HepG2 (cell line): ENCODE results near the gene ACYP2. TPM values are rescaled to one million over a fixed set of nuclear protein-coding genes. Genes with fewer than 3 reads are reported as not detected.

Source experiments
- ATAC-seq: fragments of 200-7000 bp; cut with Tn5 transposase; 3 replicates; pipeline ENCODE4 v1.9.1; 2020; ENCODE audit warnings: mild to moderate bottlenecking, moderate library complexity
- BruUV-seq: library from RNA; stranded (reverse); fragments of 400-500 nt; replicated peaks from 2 replicates; lab custom pipeline; 2021; lab: Mats Ljungman, UMichigan
- CTCF ChIA-PET: fragments of 300-600 bp; formaldehyde crosslinking; extraction: SDS; loops from one replicate; lab custom pipeline; 2021; ENCODE audit warnings: low total read pairs, inconsistent platforms, low intra/inter-chr PET ratio; lab: Yijun Ruan, JAX
- POLR2A ChIA-PET: fragments of 350-600 bp; sonication (Branson Sonifier 250); formaldehyde crosslinking; loops from one replicate; lab custom pipeline; 2020; ENCODE audit warnings: antibody characterized with exemption, inconsistent platforms; lab: Yijun Ruan, JAX
- DNase-seq: peaks from one replicate; pipeline ENCODE4 v3.0.0-alpha.2; 2015; ENCODE audit warnings: low spot score
- FAIRE-seq: peaks from 3 replicates; lab custom pipeline; 2011; peaks lifted over from hg19 to GRCh38; lab: Jason Lieb, UNC
- H2AFZ ChIP-seq: one replicate; pipeline ENCODE4 v1.6.1; 2011; ENCODE audit warnings: low read length, inconsistent platforms
- H3K27ac ChIP-seq: fragments of 300-600 bp; 3 replicates; pipeline ENCODE4 v1.8.0; 2011; ENCODE audit warnings: mixed run types, mild to moderate bottlenecking, mixed read lengths, low read length, inconsistent platforms; ENCODE audit not compliant: insufficient read depth; ENCODE audit errors: extremely low read length
- H3K27me3 ChIP-seq, 2 experiments: fragments of 200-600 bp in 1 of 2; 2 replicates in 1 of 2; 3 replicates in 1 of 2; pipeline versions ENCODE4 v1.6.0 to v1.8.0; 2011; ENCODE audit warnings: low read length in 2 of 2, mild to moderate bottlenecking in 2 of 2, moderate library complexity in 2 of 2, inconsistent platforms in 1 of 2; ENCODE audit not compliant: insufficient read depth in 2 of 2, control insufficient read depth in 1 of 2
- H3K36me3 ChIP-seq, 2 experiments: fragments of 200-600 bp in 1 of 2; replicated peaks in 1 of 2; 2 replicates in 1 of 2; 3 replicates in 1 of 2; pipeline versions ENCODE4 v1.5.1 to v1.8.0; 2011; ENCODE audit warnings: low read length in 2 of 2, inconsistent platforms in 1 of 2; ENCODE audit not compliant: insufficient read depth in 2 of 2, control insufficient read depth in 1 of 2
- H3K4me1 ChIP-seq: 2 replicates; pipeline ENCODE4 v1.5.1; 2012; ENCODE audit warnings: low read length, inconsistent platforms; ENCODE audit not compliant: insufficient read depth
- H3K4me2 ChIP-seq: 2 replicates; pipeline ENCODE4 v1.6.0; 2011; ENCODE audit warnings: low read depth, low read length, inconsistent platforms
- H3K4me3 ChIP-seq, 3 experiments: fragments of 200-600 bp in 1 of 3; sonication (generic), shearing (Covaris generic) in 1 of 3; replicated peaks in 1 of 3; 2 replicates each; pipeline ENCODE4 v1.5.1; 2011 to 2016; ENCODE audit warnings: low read length in 3 of 3, inconsistent platforms in 2 of 3, low read depth in 2 of 3, mild to moderate bottlenecking in 2 of 3, control low read depth in 1 of 3, mixed read lengths in 1 of 3; ENCODE audit not compliant: insufficient read depth in 1 of 3
- H3K79me2 ChIP-seq: one replicate; pipeline ENCODE4 v1.6.1; 2011; ENCODE audit warnings: low read length, inconsistent platforms; ENCODE audit not compliant: insufficient read depth
- H3K9ac ChIP-seq: 2 replicates; pipeline ENCODE4 v1.6.0; 2011; ENCODE audit warnings: mild to moderate bottlenecking, low read depth, low read length, inconsistent platforms; ENCODE audit not compliant: insufficient read depth
- H3K9me3 ChIP-seq: 2 replicates; pipeline ENCODE4 v1.5.1; 2012; ENCODE audit warnings: mild to moderate bottlenecking, low read length
- H4K20me1 ChIP-seq: 2 replicates; pipeline ENCODE4 v1.6.0; 2011; ENCODE audit warnings: inconsistent platforms, mild to moderate bottlenecking, low read length, moderate library complexity; ENCODE audit not compliant: insufficient read depth
- ATRX ChIP-seq: sonication (generic); formaldehyde crosslinking; IDR thresholded peaks from 2 replicates; pipeline ENCODE4 v1.4.0; 2020; ENCODE audit warnings: missing genetic modification reagents, borderline replicate concordance
- HCFC1 ChIP-seq: fragments of 150-350 bp; IDR thresholded peaks from 2 replicates; pipeline ENCODE4 v1.6.1; 2014; ENCODE audit warnings: low read depth, low read length
- MBD4 ChIP-seq: IDR thresholded peaks from 2 replicates; pipeline ENCODE4 v1.6.1; 2012; ENCODE audit warnings: low read length, inconsistent platforms, borderline replicate concordance
- MIXL1 ChIP-seq: IDR thresholded peaks from 2 replicates; pipeline ENCODE4 v1.6.1; 2016
- SMARCE1 ChIP-seq: fragments of 450-650 bp; IDR thresholded peaks from 2 replicates; pipeline ENCODE4 v1.6.1; 2017; ENCODE audit warnings: borderline replicate concordance
- SNAPC4 ChIP-seq: sonication (generic); formaldehyde crosslinking; IDR thresholded peaks from 2 replicates; pipeline ENCODE4 v1.4.0; 2020; ENCODE audit warnings: mild to moderate bottlenecking, missing genetic modification reagents
- USF2 ChIP-seq, 2 experiments: sonication (generic) in 1 of 2; formaldehyde crosslinking in 1 of 2; IDR thresholded peaks; 2 replicates each; pipeline versions ENCODE4 v1.5.1 to v1.6.1; 2011 to 2020; ENCODE audit warnings: borderline replicate concordance in 1 of 2, low read depth in 1 of 2, low read length in 1 of 2, mild to moderate bottlenecking in 1 of 2, missing genetic modification reagents in 1 of 2, moderate library complexity in 1 of 2
- ZNF101 ChIP-seq: sonication (generic); formaldehyde crosslinking; IDR thresholded peaks from 2 replicates; pipeline ENCODE4 v1.4.0; 2020; ENCODE audit warnings: mild to moderate bottlenecking, low read depth, missing genetic modification reagents, borderline replicate concordance
- ZNF260 ChIP-seq: sonication (generic); formaldehyde crosslinking; IDR thresholded peaks from 2 replicates; pipeline ENCODE4 v1.4.0; 2020; ENCODE audit warnings: missing genetic modification reagents, low read depth, mild to moderate bottlenecking, borderline replicate concordance
- ZNF430 ChIP-seq: sonication (generic); formaldehyde crosslinking; IDR thresholded peaks from 2 replicates; pipeline ENCODE4 v1.9.0; 2021; ENCODE audit warnings: mild to moderate bottlenecking, missing genetic modification reagents
- ZNF788 ChIP-seq: sonication (generic); formaldehyde crosslinking; IDR thresholded peaks from 2 replicates; pipeline ENCODE4 v1.5.0; 2020; ENCODE audit warnings: mild to moderate bottlenecking, missing genetic modification reagents, borderline replicate concordance
- WGBS: methylation state at CpG from one replicate; pipeline ENCODE4 v1.1.6; 2017; ENCODE audit warnings: low lambda C conversion rate; 5-methylcytosine and 5-hydroxymethylcytosine counted together
- in situ Hi-C: cut with HindIII; loops from 2 replicates; pipeline ENCODE4 v1.10.0; 2017; ENCODE audit warnings: low pct_unique_long_range_greater_than_20kb; ENCODE audit not compliant: extremely low pct_ligation_motif_present
- intact Hi-C: fragments of 100-400 bp; cut with micrococcal nuclease; formaldehyde crosslinking; loops from one replicate; pipeline ENCODE4 v1.10.0; 2022; ENCODE audit not compliant: unreplicated experiment
- polyA plus RNA-seq, 8 experiments: library from polyadenylated mRNA; depleted of rRNA in 3 of 8; stranded (reverse) in 7 of 8; unstranded in 1 of 8; fragments of >200 nt; fragmentation: Illumina TruSeq in 4 of 8; extraction: Trizol in 4 of 8; gene quantifications; 2 replicates each; pipeline versions ENCODE4 v1.2.1 to v1.2.3, GENCODE V29; 2011 to 2016; ENCODE audit warnings: low read depth in 4 of 8, missing spikeins in 1 of 8, mixed read lengths in 1 of 8; ENCODE audit not compliant: insufficient read depth in 1 of 8
- total RNA-seq, 5 experiments: library from RNA; depleted of rRNA; stranded (reverse); fragments of >200 nt; fragmentation: Illumina TruSeq; extraction: Trizol; gene quantifications; 2 replicates each; pipeline ENCODE4 v1.2.3, GENCODE V29; 2016; ENCODE audit warnings: low read depth in 1 of 5

The ACYP2 gene
- total and polyA plus RNA-seq, 2 of the 13 experiments (the other 11 are each of a cell fraction or from before 2014, with no cell fraction given): 12.3 to 12.7 TPM

- Histone ChIP-seq H3K4me1 (peaks cover 18% of the 10 kb centered on the region), H2AFZ (no peak overlapping the region), H3K79me2 (no peaks in the 10 kb centered on the region), H3K27me3 (no peaks in the 10 kb centered on the region), H3K27ac (no peak overlapping the region), H3K9me3 (no peaks in the 10 kb centered on the region), H3K4me3 (no peak overlapping the region), H3K36me3 (no peaks in the 10 kb centered on the region), H3K9ac (no peak overlapping the region), H4K20me1 (no peaks in the 10 kb centered on the region), H3K4me2 (no peak overlapping the region)
- ChIA-PET POLR2A (no interaction called here), CTCF (no interaction called here)
- DNase-seq (no peak), ATAC-seq (no peak), FAIRE-seq (no peak)
- TF ChIP-seq ZNF260 (CRISPR knock-in tag) (no peak), ZNF430 (CRISPR knock-in tag) (no peak), ZNF101 (no peak), SMARCE1 (no peak), MBD4 (no peak)
- in situ Hi-C loops: no loop called here
- intact Hi-C loops: no loop called here
- no TSS peak for BruUV-seq
- 91% methylated on average over 8 of the region's 8 CpGs for WGBS
Measured at GRCh38 chr2:54090521-54091117, 24.8 kb upstream of the ACYP2 start.

GRCh38 chr2:54092940-54093339 is 22.5 kb upstream of the ACYP2 start:
- ChIA-PET CTCF (no interaction called here), POLR2A (no interaction called here)
- Histone ChIP-seq H2AFZ (no peak overlapping the region), H3K4me1 (peaks cover 21% of the 10 kb centered on the region), H3K4me3 (no peak overlapping the region), H3K27me3 (no peaks in the 10 kb centered on the region), H3K79me2 (no peaks in the 10 kb centered on the region), H3K36me3 (no peaks in the 10 kb centered on the region), H3K9ac (no peak overlapping the region), H3K9me3 (no peaks in the 10 kb centered on the region), H4K20me1 (no peaks in the 10 kb centered on the region), H3K27ac (no peak overlapping the region), H3K4me2 (no peak overlapping the region)
- ATAC-seq (peak; percentile 26; the same call in 1 of the 3 replicates), DNase-seq (no peak), FAIRE-seq (no peak)
- 35% methylated on average over 4 of the region's 4 CpGs for WGBS
- in situ Hi-C loops: no loop called here
- intact Hi-C loops: no loop called here
- BruUV-seq: no TSS peak
- TF ChIP-seq MIXL1 (CRISPR knock-in tag): no peak
- no peak for TF ChIP-seq SNAPC4
- TF ChIP-seq USF2 (IDR thresholded peaks at IDR 0.05; ENCODE audit: low read depth, low read length): no peak
- no peak for TF ChIP-seq USF2 (CRISPR knock-in tag; IDR thresholded peaks at IDR 0.05; ENCODE audit: borderline replicate concordance)
- TF ChIP-seq ATRX (CRISPR knock-in tag): no peak
- TF ChIP-seq HCFC1: no peak
- TF ChIP-seq ZNF788 (CRISPR knock-in tag): no peak
